HG03354 (cell line): Measurements from ENCODE around the gene GNE.
"Not testable (repeated sequence)": the region's sequence is repeated elsewhere in the genome, so short reads cannot be mapped to it uniquely, and the experiment has no call there.

ENCODE experiments used
- ATAC-seq: cut with Tn5 transposase; IDR thresholded peaks from one replicate; pipeline ENCODE4 v1.9.1; 2021; ENCODE audit warnings: mild to moderate bottlenecking; ENCODE audit not compliant: unreplicated experiment, poor library complexity, severe bottlenecking

GNE gene

DNA sequence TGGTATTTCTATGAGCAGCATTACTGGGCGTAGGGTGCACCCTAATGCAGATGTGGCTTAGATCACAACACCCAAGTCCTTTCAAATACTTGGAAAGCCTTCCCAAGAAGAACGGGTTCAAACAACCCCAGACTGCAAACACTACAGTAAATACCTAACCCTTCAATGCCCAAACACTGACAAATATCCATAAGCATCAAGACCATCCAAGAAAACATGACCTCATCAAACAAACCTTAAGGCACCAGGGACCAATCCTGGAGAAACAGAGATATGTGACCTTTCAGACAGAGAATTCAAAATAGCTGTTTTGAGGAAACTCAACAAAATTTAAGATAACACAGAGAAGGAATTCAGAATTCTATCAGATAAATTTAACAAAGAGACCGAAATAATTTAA is 83.0 kb downstream of the GNE start:
- ATAC-seq = not testable (repeated sequence)

DNA sequence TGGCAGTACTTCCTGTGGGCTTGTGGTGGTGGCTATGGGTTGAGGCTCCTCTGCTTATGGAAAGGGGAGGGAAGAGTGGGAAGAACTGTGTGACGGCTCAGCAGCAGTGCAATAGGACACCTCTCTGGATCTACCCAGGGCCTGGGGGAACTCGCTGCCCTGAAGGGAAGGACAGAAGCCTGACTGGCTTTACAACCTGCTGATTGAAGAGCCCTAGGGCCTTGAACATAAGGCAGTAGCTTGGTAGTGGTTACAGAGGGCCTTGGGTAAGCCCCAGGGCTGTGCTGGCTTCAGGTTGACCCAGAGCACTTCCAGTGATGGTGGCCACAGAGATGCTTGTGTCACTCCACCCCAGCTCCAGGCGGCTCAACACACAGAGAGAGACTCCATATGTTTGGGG is 83.5 kb downstream of the GNE start:
- ATAC-seq = no peak

DNA sequence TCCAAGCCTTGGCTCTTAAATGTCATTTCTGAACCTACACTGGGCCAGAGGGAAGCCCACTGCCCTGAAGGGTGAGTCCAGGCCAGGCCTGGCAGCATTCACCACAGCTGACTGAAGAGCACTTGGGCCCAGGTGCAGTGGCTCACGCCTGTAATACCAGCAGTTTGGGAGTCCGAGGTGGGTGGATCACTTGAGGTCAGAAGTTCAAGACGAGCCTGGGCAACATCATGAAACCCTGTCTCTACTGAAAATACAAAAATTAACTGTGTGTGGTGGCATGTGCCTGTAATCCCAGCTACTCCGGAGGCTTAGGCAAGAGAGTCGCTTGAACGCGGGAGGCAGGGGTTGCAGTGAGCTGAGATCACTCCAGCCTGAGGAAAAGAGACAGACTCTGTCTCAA is 84.0 kb downstream of the GNE start:
- no peak for ATAC-seq

DNA sequence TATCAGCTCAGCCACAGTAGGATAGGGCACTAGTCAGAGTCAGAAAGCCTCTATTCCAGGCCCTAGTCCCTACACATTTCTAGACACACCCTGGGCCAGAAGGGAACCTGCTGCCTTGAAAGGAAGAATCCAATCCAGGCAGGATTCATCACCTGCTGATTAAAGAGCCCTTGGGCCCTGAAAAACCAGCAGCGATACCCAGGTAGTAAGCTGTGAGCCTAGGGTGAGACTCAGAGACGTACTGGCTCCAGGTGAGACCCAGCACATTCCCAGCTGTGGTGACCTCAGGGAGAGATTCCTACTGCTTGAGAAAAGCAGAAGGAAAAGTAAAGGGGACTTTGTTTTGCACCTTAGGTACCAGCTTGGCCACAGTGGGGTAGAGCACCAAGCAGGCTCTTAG is 84.4 kb downstream of the GNE start:
- ATAC-seq = no peak

DNA sequence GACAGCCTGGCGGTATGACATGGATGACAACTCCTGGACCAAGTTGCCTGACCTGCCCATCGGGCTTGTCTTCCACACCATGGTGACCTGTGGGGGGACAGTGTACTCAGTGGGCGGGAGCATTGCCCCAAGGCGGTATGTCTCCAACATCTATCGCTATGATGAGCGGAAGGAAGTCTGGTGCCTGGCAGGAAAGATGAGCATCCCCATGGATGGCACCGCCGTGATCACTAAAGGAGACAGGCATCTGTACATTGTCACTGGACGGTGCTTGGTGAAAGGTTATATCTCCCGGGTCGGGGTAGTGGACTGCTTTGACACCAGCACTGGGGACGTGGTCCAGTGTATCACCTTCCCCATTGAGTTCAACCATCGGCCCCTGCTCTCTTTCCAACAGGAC is 87.7 kb downstream of the GNE start:
- ATAC-seq = no peak

DNA sequence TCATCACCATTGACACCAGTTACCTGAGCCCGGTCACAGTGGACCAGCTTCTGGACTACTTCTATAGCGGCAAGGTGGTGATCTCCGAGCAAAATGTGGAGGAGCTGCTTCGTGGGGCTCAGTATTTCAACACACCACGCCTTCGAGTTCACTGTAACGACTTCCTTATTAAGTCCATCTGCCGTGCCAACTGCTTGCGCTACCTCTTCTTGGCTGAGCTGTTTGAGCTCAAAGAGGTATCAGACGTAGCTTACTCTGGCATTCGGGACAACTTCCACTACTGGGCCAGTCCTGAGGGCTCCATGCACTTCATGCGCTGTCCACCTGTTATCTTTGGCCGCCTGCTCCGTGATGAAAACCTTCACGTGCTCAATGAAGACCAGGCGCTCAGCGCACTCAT is 88.5 kb downstream of the GNE start:
- ATAC-seq = no peak

DNA sequence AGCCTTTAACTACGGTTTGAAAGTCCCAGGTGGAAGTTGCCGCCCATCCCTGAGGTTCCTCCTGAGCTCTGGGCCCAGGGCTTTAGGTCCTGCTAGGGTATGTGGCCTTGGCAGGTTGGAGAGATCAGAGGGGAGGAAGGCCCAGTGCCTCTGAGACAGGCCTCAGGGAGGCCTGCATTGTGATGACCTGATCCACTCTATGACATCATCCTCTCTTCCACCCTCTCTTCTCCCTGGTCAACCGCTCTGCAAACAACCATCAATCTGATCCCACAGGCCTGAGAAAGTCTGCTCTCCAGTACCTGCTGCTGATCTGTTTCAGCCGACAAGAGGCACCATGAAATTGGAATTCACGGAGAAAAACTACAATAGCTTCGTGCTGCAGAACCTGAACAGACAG is 89.1 kb downstream of the GNE start, which contains the start of gene CCIN:
Gene CCIN (plus strand): TSS at position 223 of the 400 bp plus-strand sequence. CDS start 115 bp downstream, at position 338.
- ATAC-seq = no peak

DNA sequence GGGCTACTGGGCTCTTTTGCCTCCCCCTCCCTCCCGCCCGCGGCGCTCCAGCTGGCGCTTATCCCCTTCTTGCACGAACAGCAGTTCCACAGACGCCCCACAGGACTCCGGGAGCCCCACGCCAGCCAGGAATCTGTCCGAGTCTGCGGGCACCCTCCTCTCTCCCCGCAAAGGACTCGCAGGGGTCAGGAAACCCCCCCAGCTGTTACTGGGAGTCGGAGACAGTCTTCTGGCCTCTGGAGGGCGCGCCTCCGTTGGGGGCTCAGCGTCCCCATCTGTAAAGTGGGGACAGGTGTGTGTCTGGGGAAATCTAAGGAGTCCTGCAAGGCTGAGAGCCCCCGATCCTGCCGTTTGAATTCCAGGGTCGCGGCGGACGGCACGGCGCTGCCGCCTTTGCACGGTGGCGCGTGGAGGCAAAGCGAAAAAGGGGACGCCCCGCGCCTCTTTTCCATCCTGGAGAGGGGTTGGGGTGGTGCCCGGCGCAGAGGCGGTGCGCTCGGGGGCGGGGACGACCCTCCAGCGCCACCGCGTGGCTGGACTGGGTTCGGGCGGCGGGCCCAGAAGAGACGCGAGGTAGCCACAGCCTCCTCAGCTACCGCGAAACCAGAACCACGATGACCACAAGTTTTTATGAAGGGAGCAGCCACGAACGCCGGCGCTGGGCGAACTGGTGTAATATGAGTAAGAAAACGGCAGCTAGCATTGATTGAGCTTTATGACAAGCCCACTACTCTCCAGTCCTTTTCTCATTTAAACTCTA is 91.9 kb downstream of the GNE start:
- ATAC-seq = peak; percentile 94

DNA sequence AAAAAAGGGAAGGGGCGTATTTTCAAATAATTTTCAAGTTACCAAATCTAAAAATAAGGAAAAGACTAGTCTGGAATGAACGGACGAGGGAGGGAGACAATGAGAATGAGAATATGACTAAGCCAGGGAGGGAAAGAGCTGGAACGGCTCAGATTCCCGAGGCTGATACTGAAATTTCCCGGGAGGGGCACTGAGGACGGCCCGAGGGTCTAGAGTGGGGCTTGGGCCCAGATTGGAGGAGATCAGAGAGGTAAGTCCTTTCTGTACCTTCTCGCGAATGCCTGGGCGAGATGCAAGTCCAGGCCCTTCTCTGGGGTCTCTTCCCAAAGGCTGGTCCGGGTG is 92.5 kb downstream of the GNE start:
- ATAC-seq = peak; percentile 10

DNA sequence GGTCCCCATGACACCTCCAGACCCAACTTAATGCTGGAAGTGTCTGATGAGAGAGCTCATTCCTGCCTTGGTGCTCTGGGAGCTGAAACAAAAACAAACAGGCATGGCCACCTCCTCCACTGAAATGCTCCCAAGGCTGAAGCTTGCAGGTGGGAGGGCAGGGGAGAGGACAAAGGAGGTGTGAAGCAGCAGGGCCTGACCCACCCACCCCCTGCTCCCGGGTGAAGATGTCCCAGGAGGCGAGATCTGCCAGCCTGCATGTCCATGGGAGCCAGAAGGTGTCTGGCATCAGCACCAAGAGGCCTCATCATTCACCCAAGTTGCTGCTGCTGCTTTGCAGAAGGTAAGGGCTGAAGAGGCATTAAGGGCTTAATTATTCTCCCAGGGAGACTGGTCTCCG is 93.3 kb downstream of the GNE start:
- no peak for ATAC-seq
